Upper lobe of right lung (tissue), 1 donor: Measurements from ENCODE around the gene IL1RAP. TPM values are rescaled to one million over a fixed set of nuclear protein-coding genes. Genes with fewer than 3 reads are reported as not detected.

Source experiments
- ATAC-seq: fragments of 200-7000 bp; cut with Tn5 transposase; one replicate; pipeline ENCODE4 v1.9.1; 2020; ENCODE audit warnings: mild to moderate bottlenecking, moderate library complexity
- DNase-seq: peaks from one replicate; pipeline ENCODE4 v3.0.0-alpha.2; 2020
- H3K27ac ChIP-seq: fragments of 200-600 bp; one replicate; pipeline ENCODE4 v1.8.0; 2022
- H3K27me3 ChIP-seq: fragments of 200-600 bp; one replicate; pipeline ENCODE4 v1.8.0; 2022; ENCODE audit warnings: mild to moderate bottlenecking
- H3K36me3 ChIP-seq: fragments of 200-600 bp; one replicate; pipeline ENCODE4 v1.8.0; 2022
- H3K4me1 ChIP-seq: fragments of 200-600 bp; one replicate; pipeline ENCODE4 v1.8.0; 2022
- H3K4me3 ChIP-seq: fragments of 200-600 bp; one replicate; pipeline ENCODE4 v1.8.0; 2022; ENCODE audit warnings: mild to moderate bottlenecking
- H3K9me3 ChIP-seq: fragments of 200-600 bp; one replicate; pipeline ENCODE4 v1.8.0; 2022
- CTCF ChIP-seq: fragments of 200-600 bp; IDR thresholded peaks from one replicate; pipeline ENCODE4 v1.8.0; 2022; ENCODE audit warnings: antibody characterized with exemption
- intact Hi-C: fragments of 100-400 bp; cut with DNase I; formaldehyde crosslinking; loops from one replicate; pipeline ENCODE4 v1.11.0; 2022
- total RNA-seq: library from RNA; stranded (reverse); fragmentation: NEBNext Ultra II Directional; extraction: Animal tissue kit (Norgen Biotek cat#: 25700); gene quantifications from one replicate; pipeline ENCODE4 v1.2.1, GENCODE V29; 2021
- donor health status: DM: no; HTN: yes; CAD: no; lungs with severe emphysema.

IL1RAP gene
- total RNA-seq, 1 donor from 2014 or later: 34.6 TPM

- DNase-seq: no peak
- Histone ChIP-seq H3K27ac (no peak overlapping the region), H3K9me3 (no peaks in the 10 kb centered on the region), H3K4me3 (no peak overlapping the region), H3K36me3 (no peaks in the 10 kb centered on the region), H3K4me1 (peaks cover 6% of the 10 kb centered on the region), H3K27me3 (no peaks in the 10 kb centered on the region)
- TF ChIP-seq CTCF: no peak
- ATAC-seq: no peak
- intact Hi-C loops: no loop called here
These were observed 34.3 kb downstream of the IL1RAP start for GRCh38 chr3:190548031-190548656.

- Histone ChIP-seq H3K4me3 (no peak overlapping the region), H3K27ac (no peak overlapping the region), H3K9me3 (no peaks in the 10 kb centered on the region), H3K36me3 (no peaks in the 10 kb centered on the region), H3K4me1 (no peaks in the 10 kb centered on the region), H3K27me3 (no peaks in the 10 kb centered on the region)
- no peak for TF ChIP-seq CTCF
- no peak for ATAC-seq
- intact Hi-C loops: no loop called here
- DNase-seq: no peak
These were observed 38.1 kb downstream of the IL1RAP start for GRCh38 chr3:190552021-190552420.

GRCh38 chr3:190552969-190553759 lies 39.3 kb downstream of the IL1RAP start:
- ATAC-seq (no peak), DNase-seq (no peak)
- intact Hi-C loops: no loop called here
- TF ChIP-seq CTCF: no peak
- H3K36me3 ChIP-seq: no peaks in the 10 kb centered on the region
- H3K9me3 ChIP-seq: no peaks in the 10 kb centered on the region
- no peak overlapping the region for H3K27ac ChIP-seq
- H3K27me3 ChIP-seq: no peaks in the 10 kb centered on the region
- no peaks in the 10 kb centered on the region for H3K4me1 ChIP-seq
- H3K4me3 ChIP-seq: no peak overlapping the region

GRCh38 chr3:190554197-190554596 lies 40.3 kb downstream of the IL1RAP start:
- H3K36me3 ChIP-seq: no peaks in the 10 kb centered on the region
- H3K4me3 ChIP-seq: no peak overlapping the region
- H3K9me3 ChIP-seq: no peaks in the 10 kb centered on the region
- ATAC-seq (no peak), DNase-seq (no peak)
- no peaks in the 10 kb centered on the region for H3K27me3 ChIP-seq
- no peak for TF ChIP-seq CTCF
- intact Hi-C loops: no loop called here
- H3K27ac ChIP-seq: no peak overlapping the region
- no peaks in the 10 kb centered on the region for H3K4me1 ChIP-seq

- Histone ChIP-seq H3K27me3 (no peaks in the 10 kb centered on the region), H3K36me3 (no peaks in the 10 kb centered on the region), H3K9me3 (no peaks in the 10 kb centered on the region), H3K4me1 (no peaks in the 10 kb centered on the region), H3K4me3 (no peak overlapping the region), H3K27ac (no peak overlapping the region)
- TF ChIP-seq CTCF: no peak
- no peak for ATAC-seq
- intact Hi-C loops: no loop called here
- DNase-seq: no peak
These were observed 42.5 kb downstream of the IL1RAP start for GRCh38 chr3:190556351-190556750.
